Measurements from ENCODE around the gene EPHA5.

EPHA5 gene

DNA sequence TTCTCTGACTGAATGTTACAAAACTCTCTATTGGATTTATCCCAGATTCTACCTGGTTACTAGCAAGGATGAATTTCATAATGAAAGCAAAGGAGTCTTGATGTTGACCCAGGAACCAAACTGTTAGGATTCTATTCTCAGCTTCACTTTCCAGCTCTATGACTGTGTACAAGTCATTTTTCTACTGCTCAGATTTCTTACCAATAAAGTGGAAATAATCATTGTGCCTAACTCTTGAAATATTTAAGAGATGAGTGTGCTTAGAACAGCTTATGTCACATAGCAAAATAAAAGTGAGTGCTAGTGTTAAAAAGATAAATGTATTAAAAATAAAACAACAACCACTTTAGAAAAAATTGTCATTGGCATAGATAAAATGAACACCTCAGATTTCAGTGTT is 45.6 kb downstream of the EPHA5 start:
- DNase-seq (ENCODE audit: low read depth), result peak; percentile 55

- DNase-seq (ENCODE audit: low read depth), result peak; percentile 86
These were observed 46.8 kb downstream of the EPHA5 start for GRCh38 chr4:65623506-65623905.

DNA sequence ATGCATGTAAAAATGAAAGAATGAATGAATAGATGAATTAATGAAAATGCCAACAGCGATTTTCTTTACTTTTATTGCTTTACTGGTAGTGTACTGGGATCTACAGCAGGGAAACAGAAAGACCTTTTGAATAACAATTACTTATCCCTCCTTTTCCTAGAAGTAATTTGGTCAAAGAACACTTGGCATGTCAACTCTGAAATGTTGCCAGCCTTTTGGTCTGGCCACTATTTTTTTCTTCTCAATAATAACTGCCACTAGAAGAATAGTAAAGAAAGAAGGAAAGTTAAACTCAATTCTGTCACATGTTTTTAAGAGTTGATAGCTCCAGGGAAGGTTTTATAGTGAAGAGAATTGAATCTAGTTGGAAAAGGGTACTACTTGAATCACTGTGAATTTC is 52.9 kb downstream of the EPHA5 start:
- no peak for DNase-seq (ENCODE audit: low read depth)

DNA sequence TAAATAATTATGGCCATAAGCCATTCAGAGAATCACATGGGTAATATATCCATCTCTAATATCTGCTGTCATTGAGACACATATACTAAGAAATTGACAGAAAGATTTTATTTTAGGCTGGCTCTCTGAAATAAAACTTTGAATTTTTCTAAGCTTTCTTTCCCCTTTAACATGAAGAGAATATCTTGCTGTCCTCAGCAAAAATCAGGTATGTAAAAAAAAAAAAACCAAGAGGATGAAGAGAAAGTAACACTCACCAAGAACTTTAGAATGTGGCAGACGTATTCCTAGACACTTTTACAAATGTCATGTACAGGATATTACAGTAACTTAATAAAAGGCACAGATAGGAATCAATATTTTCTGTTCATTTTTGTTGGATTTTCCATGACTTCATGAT is 65.8 kb downstream of the EPHA5 start:
- DNase-seq (ENCODE audit: low read depth), result no peak

DNA sequence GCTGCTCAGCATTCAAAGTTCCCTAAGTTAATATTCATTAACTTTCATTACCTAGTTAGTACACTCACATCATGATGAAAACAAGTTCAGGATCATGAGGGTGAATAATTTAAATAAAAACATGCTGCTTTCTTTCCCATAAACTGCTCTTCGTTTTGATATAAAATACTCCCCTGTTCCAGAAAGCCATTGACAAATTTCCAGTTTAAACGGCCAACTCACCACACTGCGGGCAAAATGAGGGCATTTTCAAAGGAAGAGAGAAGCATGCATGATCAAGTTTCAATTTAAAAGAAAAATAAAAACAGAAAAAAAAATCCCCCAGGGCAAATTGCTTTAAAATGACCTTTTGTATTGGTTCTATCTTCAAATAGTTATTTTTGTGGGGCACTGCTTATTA is 69.6 kb downstream of the EPHA5 start:
- no peak for DNase-seq (ENCODE audit: low read depth)

DNA sequence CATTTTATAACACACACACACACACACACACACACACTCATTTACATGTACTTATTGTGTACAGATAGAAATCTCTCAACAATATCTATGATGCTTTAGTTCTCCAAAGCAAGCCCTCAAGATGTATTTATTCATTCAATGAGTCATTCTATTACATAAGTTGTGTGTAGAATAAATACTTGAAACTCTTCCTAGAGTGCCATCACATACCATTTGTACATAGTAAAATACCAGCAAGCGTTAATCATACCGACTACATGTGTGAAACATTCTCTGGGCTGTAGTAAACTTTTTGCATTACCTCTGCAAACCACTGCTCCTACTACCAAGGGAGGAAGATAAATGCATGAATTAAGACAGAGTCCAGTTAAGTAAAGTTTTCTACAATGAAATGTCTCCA is 70.9 kb downstream of the EPHA5 start:
- peak; percentile 70 for DNase-seq (ENCODE audit: low read depth)

DNA sequence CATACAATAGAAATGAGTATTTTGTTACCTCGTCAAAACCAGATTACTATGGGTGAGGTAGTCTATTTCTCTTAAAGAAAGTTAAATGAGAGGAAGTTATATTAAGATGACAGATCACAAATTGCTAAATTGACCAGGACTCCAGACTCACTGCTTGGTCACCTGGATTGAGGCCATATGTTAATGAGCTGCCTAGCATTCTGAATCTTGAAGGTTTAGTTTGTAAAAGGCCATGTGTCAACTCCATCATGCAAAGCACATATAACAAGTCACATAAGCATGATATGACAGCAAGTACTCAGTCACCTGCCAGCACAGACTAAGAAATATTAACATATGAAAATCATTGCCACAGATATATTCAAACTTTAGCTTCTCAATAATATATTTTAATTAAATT is 72.6 kb downstream of the EPHA5 start:
- DNase-seq (ENCODE audit: low read depth), result peak; percentile 11

DNA sequence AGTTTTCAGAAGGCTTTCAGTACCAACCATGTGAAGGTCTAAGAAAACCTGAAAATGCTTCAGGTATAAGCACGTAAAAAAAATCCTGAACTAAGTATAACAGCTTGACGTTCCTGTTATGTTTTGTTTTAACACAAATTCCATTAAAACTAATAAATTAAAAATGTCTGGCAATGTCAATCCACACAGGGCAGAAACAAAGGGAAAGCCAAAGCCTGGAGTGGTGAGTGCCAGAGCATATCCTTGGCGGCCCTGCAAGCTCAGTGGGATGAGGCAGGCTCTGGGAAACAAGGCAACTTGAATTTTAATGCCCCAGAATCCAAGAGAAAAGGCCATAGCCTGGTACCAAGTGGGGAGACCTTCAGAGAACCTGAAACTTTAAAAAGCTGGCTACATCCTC is 78.2 kb downstream of the EPHA5 start:
- peak; percentile 7 for DNase-seq (ENCODE audit: low read depth)

DNA sequence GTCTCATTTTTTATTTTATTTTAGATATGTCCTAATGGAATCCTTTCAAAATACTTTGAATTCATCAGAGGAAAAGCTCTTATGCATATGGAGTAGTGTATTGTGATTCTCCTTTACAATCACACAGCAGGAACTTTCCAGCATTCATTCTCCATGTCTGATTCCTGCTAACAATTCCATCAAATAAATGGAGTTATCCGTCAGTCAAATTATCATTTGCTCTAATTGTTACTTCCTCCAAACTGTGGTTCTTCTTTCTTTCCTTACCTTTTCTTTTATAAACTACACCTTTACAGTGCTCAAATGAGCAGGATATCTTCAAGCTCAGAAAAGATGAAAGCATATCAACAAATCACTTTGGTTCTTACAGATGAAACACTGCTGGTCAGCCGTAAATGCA is 80.4 kb downstream of the EPHA5 start:
- DNase-seq (ENCODE audit: low read depth), result no peak

DNA sequence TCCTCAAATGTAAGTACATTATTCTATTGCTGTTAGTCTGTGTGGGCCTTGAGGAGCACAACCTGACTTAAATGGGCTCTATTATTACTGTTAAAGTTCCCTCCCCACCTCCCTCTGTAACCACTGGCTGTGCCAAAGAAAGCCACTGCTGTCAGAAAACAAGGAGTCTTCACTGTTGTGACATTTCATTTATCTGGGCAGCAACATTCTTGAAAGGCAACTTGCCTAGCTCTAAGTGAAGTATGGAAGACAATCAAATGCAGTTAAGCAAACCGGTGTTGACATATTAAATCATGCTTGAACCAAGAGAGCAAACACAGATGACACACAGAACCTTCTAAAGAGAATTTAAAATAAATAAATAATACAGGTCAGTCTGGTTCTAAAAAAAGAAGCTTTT is 81.0 kb downstream of the EPHA5 start:
- no peak for DNase-seq (ENCODE audit: low read depth)

DNA sequence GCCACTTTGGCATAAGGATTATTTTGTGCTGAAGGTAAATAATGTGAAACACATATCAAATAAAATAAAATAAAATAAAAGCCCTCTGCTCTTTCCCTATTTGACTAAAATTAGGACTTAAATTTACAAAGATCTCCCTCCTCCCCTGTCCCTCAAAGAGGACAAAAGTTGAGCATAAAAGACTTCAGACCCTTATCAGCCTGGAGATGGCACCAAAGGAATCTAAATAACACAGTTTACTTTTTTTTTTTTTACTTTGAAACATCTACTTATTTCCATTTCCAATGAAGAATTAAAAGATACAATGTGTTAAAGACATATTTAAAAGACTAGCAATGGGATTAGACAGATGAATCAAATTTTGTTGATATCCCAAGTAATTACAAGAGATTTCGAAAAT is 89.7 kb downstream of the EPHA5 start:
- peak; percentile 32 for DNase-seq (ENCODE audit: low read depth)

DNA sequence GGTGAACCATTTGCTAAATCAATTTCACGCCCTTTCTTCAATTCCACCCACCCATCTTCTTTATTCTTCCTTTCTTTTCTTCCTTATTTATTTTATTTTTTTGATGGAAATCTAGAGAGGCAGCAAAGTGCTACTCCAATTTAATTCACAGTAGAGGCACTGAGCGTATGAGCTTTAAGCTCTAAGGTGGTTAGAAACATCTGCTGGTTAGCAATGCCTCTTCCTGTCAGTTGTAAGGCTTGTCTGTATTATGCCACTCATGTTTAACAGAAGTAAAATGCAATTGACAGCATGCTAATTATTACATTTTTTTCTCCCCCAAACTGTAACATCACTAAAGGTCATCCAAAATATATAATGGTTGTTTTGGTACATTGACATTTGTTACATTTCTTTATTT is 103.8 kb downstream of the EPHA5 start:
- DNase-seq (ENCODE audit: low read depth), result no peak

DNA sequence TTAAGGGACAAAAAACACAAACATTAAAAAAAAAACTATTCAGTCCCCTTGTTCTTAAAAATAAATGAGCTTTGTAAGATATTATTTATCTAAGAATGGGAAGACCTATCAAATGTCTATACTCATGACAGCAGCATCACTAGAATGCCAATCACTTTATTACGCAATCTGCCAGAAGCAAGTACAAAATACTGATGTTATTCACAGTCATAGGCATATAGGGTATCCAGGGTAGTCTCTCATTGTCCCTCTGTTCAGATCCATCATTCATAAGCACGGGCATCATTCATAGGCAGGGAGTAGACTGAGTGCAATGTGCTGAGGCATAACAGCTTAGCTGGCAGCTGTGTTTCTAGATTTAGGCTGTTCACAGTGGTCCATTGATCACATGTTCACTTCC is 109.1 kb downstream of the EPHA5 start:
- DNase-seq (ENCODE audit: low read depth), result no peak

GRCh38 chr4:65559270-65559669 is 111.0 kb downstream of the EPHA5 start:
- no peak for DNase-seq (ENCODE audit: low read depth)

DNA sequence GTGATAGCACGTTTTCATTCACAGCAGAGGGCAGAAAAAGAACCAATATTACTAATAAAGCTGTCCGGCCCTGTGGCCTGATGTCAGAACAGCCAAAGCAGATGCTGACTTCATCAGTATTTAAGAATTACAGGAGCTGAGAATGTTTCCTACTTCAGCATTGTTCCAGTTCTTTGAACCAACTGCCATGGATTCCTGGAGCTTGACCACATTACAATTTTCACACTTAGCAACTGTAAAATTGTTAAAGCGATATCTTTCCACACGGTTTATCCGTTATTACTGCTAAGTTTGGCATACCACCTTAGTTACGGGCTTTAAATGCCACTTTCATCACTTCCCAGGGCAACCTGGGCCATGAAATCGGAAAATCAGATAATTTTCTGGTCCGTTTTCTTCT is 118.2 kb downstream of the EPHA5 start:
- DNase-seq (ENCODE audit: low read depth), result no peak

- no peak for DNase-seq (ENCODE audit: low read depth)
These were observed 119.8 kb downstream of the EPHA5 start for GRCh38 chr4:65550500-65550899.

- no peak for DNase-seq (ENCODE audit: low read depth)
These were observed 123.3 kb downstream of the EPHA5 start for GRCh38 chr4:65546882-65547416.

DNA sequence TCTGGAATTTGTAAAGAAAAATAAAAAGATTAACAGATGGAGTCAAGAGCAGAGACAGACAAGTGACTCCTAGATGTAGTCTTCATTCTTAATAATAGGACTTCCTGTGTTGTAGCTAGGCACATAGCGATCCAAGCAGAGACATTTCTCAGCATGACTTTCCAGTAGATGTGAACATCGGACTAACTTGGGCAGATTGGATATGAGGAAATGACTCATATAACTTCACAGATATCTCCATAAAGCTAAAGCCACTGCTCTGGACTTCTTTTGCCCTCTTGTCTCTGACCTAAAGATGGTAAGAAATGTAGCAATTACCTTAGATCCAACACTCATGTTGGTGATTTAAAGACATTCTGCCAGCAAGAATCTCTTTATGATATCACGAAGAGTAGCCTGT is 131.7 kb downstream of the EPHA5 start:
- DNase-seq (ENCODE audit: low read depth), result peak; percentile 72

- DNase-seq (ENCODE audit: low read depth), result no peak
These were observed 135.2 kb downstream of the EPHA5 start for GRCh38 chr4:65535113-65535512.

GRCh38 chr4:65521666-65522065 is 148.6 kb downstream of the EPHA5 start:
- no peak for DNase-seq (ENCODE audit: low read depth)

GRCh38 chr4:65515646-65516045 is 154.6 kb downstream of the EPHA5 start:
- no peak for DNase-seq (ENCODE audit: low read depth)

DNA sequence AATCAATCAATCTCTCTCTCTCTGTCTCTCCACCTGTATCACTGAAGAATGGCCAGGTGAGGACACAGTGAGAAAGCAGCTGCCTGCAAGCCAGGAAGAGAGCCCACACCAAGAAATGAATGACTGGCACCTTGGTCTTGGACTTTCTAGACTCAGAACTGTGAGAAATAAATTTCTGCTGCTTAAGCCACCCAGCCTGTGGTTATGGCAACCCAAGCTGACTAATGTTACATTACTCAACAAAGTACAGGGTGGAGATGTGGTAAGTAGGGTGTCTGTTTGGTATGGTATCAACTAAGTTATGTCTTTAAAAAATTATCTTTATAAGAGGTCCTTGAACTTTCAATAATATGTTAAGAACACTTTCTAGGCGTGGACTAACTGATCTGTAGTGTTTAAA is 159.3 kb downstream of the EPHA5 start:
- DNase-seq (ENCODE audit: low read depth), result peak; percentile 78

- peak; percentile 92 for DNase-seq (ENCODE audit: low read depth)
These were observed 162.1 kb downstream of the EPHA5 start for GRCh38 chr4:65508168-65508567.

DNA sequence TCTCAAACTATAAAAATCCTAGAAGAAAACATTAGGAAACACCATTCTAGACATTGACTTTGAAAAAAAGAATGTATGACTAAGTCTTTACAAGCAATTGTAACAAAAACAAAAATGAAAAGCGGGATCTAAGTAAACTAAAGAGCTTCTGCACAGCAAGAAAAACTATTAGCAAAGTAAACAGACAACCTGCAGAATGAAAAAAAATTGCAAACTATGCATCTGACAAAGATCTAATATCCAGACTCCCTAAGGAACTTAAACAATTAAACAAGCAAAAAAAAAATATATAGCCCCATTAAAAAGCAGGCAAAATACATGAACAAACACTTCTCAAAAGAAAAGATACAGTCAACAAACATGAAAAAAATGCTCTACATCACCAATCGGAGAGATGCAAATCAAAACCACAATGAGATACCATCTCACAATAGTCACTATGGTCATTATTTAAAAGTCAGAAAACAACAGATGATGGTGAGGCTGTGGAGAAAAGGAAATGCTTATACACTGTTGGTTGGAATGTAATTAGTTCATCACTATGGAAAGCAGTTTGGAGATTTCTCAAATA is 168.1 kb downstream of the EPHA5 start:
- peak; percentile 83 for DNase-seq (ENCODE audit: low read depth)

DNA sequence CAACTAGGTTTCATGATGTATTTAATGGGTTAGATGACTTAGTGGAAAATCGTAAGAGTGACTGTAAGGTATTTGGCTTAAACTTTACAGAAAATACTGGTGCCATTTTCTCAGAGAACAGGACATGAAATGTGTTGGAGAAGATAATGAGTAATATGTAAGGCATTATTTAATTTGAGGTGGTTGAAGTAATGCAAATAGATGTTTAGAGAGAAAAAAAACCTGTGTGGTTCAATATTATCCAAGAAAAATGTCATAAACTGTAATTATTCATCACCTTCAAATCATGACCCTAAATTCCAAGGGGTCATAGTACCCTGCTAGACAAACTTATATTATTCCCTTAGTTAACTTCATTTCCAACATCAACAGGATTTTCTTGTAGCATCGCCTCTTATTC is 171.7 kb downstream of the EPHA5 start:
- DNase-seq (ENCODE audit: low read depth), result no peak
